ENCODE data around the gene GRIK3.

DNA sequence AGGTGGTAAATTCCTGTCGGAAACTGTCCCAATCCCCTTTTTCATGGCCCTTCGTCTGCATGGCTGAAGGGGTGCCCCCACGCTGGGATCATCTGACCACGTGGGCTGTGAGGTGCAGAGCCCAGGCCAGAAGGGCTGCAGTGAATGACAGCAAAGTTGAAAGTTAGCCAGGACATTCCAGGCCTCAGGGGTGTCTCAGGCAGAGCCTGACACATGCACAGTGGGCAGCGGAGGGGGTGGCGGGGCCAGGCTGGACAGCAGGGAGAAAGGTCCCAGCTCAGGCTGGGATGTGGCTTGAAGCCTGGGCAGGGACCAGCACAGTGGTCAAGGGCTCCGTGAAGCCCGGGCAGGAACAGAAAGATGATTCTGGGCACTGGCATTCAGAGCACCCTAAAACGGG lies 49.6 kb downstream of the GRIK3 start:
- TF ChIP-seq, protein P1, sequence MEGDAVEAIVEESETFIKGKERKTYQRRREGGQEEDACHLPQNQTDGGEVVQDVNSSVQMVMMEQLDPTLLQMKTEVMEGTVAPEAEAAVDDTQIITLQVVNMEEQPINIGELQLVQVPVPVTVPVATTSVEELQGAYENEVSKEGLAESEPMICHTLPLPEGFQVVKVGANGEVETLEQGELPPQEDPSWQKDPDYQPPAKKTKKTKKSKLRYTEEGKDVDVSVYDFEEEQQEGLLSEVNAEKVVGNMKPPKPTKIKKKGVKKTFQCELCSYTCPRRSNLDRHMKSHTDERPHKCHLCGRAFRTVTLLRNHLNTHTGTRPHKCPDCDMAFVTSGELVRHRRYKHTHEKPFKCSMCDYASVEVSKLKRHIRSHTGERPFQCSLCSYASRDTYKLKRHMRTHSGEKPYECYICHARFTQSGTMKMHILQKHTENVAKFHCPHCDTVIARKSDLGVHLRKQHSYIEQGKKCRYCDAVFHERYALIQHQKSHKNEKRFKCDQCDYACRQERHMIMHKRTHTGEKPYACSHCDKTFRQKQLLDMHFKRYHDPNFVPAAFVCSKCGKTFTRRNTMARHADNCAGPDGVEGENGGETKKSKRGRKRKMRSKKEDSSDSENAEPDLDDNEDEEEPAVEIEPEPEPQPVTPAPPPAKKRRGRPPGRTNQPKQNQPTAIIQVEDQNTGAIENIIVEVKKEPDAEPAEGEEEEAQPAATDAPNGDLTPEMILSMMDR (conservative IDR thresholded peaks at IDR 0.05; ENCODE audit: low read depth in 2 of 2): no peak
- TF ChIP-seq EZH2phosphoT487 (IDR thresholded peaks at IDR 0.05; ENCODE audit: unreplicated experiment) (no peak), POLR2AphosphoS5 (IDR thresholded peaks at IDR 0.05; ENCODE audit: low read depth) (no peak), EZH2 (IDR thresholded peaks at IDR 0.05; ENCODE audit: low read depth, unreplicated experiment) (no peak), CREB1 (CRISPR knock-in tag; IDR thresholded peaks at IDR 0.05; ENCODE audit: low read depth) (no peak), ZNF114 (CRISPR knock-in tag; IDR thresholded peaks at IDR 0.05) (no peak), STAT1 (IDR thresholded peaks at IDR 0.05; ENCODE audit: unreplicated experiment) (no peak), JUNB (IDR thresholded peaks at IDR 0.05; ENCODE audit: unreplicated experiment) (no peak)
- TF ChIP-seq, protein P2, sequence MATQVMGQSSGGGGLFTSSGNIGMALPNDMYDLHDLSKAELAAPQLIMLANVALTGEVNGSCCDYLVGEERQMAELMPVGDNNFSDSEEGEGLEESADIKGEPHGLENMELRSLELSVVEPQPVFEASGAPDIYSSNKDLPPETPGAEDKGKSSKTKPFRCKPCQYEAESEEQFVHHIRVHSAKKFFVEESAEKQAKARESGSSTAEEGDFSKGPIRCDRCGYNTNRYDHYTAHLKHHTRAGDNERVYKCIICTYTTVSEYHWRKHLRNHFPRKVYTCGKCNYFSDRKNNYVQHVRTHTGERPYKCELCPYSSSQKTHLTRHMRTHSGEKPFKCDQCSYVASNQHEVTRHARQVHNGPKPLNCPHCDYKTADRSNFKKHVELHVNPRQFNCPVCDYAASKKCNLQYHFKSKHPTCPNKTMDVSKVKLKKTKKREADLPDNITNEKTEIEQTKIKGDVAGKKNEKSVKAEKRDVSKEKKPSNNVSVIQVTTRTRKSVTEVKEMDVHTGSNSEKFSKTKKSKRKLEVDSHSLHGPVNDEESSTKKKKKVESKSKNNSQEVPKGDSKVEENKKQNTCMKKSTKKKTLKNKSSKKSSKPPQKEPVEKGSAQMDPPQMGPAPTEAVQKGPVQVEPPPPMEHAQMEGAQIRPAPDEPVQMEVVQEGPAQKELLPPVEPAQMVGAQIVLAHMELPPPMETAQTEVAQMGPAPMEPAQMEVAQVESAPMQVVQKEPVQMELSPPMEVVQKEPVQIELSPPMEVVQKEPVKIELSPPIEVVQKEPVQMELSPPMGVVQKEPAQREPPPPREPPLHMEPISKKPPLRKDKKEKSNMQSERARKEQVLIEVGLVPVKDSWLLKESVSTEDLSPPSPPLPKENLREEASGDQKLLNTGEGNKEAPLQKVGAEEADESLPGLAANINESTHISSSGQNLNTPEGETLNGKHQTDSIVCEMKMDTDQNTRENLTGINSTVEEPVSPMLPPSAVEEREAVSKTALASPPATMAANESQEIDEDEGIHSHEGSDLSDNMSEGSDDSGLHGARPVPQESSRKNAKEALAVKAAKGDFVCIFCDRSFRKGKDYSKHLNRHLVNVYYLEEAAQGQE (IDR thresholded peaks at IDR 0.05; ENCODE audit: unreplicated experiment): no peak
- TF ChIP-seq, protein P3, sequence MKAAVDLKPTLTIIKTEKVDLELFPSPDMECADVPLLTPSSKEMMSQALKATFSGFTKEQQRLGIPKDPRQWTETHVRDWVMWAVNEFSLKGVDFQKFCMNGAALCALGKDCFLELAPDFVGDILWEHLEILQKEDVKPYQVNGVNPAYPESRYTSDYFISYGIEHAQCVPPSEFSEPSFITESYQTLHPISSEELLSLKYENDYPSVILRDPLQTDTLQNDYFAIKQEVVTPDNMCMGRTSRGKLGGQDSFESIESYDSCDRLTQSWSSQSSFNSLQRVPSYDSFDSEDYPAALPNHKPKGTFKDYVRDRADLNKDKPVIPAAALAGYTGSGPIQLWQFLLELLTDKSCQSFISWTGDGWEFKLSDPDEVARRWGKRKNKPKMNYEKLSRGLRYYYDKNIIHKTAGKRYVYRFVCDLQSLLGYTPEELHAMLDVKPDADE (IDR thresholded peaks at IDR 0.05): no peak
